Measurements from ENCODE around the gene ZNF44.
"Not testable (repeated sequence)": the region's sequence is repeated elsewhere in the genome, so short reads cannot be mapped to it uniquely, and the experiment has no call there.

Gene ZNF44

DNA sequence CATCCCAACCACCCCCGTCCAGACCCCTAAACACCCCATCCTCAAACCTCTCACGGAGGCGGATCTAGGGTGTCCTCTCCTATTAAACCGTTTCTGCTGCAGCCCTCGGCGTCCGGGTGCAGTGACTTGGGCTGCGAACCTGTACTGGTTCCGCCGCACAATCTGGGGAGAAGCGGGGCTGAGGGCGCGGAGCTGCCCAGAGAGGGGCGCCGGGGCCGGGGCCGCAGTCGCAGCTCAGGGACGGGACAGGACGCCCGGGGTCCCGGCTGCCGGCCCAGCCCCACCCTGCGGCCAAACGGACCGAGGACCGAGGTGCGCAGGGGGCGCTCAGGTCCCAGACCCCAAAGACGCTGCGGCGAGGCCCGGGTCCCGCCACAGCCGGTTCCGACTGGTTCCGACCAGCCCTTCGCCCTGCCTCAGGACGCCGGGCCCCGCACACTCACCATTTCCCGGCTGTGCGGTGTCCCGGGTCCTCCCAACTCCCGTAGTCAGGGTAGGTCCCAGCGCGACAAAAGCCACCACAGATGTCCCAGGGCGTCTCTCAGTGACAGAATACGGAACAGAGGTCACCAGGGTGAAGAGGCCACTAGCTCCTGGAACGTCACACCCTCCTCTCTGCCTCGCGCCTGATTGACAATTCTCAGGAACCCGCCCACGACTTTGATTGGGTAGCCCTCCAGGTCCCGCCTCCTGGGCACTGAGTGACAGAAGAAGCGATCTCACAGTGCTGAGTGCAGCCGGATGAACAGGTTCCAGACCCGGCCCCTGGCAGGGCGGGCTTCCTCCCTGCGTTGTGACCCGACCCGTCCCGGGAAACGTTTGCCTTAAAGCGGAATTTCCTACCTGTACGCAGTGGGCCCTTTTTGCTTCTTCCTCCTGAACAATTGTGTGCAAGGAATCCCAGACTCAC lies at the start of gene ZNF44:
Gene ZNF44 (minus strand): TSS at position 635 of the 910 bp plus-strand sequence. CDS start 189 bp downstream, at position 446.
- Mint-ChIP-seq H3K36me3 (peaks cover 10% of the 10 kb centered on the region), H3K4me1 (peaks cover 45% of the 10 kb centered on the region), H3K4me3 (peak within 1 kb of the TSS; percentile 99), H3K9me3 (no peaks in the 10 kb centered on the region), H3K27me3 (no peaks in the 10 kb centered on the region), H3K27ac (peak within 1 kb of the TSS; percentile 92)

DNA sequence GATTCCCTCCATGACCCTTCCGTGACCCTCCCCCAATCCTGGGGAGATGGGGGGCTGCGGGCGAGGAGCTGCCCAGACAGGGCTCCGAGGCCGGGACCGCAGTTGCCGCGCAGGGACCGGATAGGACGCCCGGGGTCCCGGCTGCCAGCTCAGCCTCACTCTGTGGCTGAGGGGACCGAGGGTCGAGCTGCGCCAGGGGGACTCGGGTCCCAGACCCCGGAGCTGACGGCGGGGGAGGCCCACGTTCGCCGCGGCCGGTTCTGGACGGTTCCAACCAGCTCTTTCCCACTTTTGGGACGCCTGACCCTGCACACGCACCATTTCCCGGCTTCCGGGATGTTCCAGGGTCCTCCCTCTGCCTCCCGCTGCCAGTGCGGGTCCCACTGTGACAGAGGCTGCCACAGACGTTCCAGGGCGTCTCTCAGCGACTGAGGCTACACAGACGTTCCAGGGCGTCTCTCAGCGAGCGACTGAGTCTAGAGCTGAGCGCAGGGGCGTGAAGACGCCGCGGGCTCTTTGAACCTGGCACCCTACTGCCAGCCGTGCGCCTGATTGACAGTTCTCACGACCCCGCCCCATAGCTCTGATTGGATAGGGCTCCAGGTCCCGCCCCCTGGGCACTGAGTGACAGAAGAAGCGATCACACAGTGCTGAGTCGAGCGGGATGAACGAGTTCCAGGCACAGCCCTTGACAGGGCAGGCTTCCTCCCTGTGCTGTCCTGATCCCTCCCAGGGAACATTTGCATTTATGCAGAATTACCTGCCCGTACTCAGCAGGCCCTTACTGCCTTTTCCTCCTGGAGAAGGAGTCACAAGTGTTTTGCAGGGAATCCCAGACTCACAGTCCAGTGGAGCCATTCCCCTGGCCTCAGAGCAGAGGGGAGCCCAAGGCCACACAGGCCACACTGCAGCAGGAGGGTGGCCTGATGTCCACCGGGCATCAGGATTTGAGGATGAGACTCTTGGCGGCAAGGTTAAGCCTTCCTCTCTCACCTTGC lies 38.8 kb upstream of the ZNF44 start, which contains the start of gene ZNF563:
Gene ZNF563 (minus strand): TSS at position 472 of the 998 bp plus-strand sequence. CDS start 151 bp downstream, at position 321.
- H3K27ac Mint-ChIP-seq = peak within 1 kb of the TSS; percentile 97
- H3K4me3 Mint-ChIP-seq = peak within 1 kb of the TSS; percentile 97
- H3K4me1 Mint-ChIP-seq = peaks cover 45% of the 10 kb centered on the region
- H3K36me3 Mint-ChIP-seq = peaks cover 4% of the 10 kb centered on the region
- no peaks in the 10 kb centered on the region for H3K27me3 Mint-ChIP-seq
- no peaks in the 10 kb centered on the region for H3K9me3 Mint-ChIP-seq

DNA sequence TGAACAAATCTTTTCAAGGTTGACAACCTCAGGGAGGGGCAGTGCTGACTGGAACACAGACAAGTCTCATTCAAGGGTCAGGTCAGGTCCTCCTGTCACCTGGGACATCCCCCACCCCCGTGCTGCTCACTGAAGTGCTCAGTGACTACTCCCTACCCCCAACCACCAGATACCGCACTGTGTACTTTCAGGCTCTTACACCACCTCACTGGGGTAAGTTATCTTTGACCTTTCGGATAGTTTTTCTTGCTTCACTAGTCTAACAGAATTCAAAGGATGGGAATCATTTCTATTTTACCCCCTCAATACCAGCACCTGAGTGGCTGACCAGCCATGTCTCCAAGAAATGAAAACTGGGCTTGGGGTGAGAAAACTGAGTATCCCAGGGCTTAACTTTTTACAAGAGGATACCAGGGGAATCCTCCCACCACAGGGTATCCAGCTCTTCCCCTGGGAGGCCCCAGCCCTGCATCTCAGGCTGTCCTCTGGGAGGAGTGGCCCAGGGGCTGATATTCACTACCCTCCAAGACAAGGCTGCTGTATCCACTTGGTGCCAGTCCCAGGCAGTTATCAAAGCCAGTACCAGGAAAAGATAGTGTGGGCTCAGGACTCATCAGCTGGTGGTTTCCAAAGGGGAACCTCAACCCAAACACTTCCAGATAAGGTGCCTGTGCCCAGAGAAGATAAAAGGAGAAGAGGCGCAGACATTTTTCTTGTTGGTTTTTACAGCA lies 36.7 kb upstream of the ZNF44 start:
- peaks cover 10% of the 10 kb centered on the region for H3K36me3 Mint-ChIP-seq

DNA sequence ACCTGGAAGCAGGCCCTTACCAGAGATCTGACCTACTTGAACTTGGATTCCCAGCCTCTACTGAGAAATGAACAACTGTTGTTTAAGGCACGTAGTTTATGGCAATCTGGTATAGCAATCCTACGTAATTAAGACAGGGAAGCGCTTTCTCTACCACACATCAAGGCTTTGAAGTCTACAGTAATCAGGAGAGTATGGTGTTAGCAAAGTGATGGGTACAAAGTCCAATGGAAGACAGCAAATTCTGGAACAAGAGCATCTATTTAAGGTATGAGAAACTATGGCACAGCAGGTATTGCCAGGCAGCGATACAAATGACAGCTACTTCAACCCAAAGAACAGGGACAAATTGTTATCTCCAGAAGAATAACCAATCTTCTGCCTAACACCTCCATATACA lies 35.7 kb upstream of the ZNF44 start:
- no peak overlapping the region for H3K4me3 Mint-ChIP-seq
- no peaks in the 10 kb centered on the region for H3K27me3 Mint-ChIP-seq
- no peaks in the 10 kb centered on the region for H3K9me3 Mint-ChIP-seq
- peak overlapping the region; percentile 48 for H3K27ac Mint-ChIP-seq
- H3K36me3 Mint-ChIP-seq = peaks cover 14% of the 10 kb centered on the region
- H3K4me1 Mint-ChIP-seq = peaks cover 71% of the 10 kb centered on the region

More for the DNA sequence above, 36.7 kb upstream of the ZNF44 start:
- Mint-ChIP-seq H3K4me3 (peak overlapping the region; percentile 97), H3K27ac (peak overlapping the region; percentile 95), H3K27me3 (no peaks in the 10 kb centered on the region), H3K4me1 (peaks cover 63% of the 10 kb centered on the region), H3K9me3 (no peaks in the 10 kb centered on the region)

DNA sequence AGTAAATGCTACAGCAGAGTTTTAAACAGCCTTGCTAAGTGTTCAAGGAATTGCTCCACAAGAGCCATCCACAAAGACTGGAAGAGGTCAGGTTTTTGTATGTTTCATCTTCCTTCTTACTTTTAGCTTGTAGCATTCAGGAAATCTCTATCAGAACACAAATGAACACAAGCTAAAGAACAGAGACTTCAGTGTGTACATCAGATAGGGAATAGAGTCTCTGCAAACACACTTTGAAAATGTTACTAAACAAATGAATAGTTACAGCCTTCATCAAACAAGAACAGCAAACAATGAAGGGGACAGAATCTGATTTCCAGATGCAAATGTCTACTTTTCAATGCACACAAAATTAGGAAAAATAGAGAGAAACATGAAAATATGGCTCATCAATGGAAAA lies 31.0 kb upstream of the ZNF44 start:
- peaks cover 41% of the 10 kb centered on the region for H3K4me1 Mint-ChIP-seq
- no peaks in the 10 kb centered on the region for H3K27me3 Mint-ChIP-seq
- no peak overlapping the region for H3K27ac Mint-ChIP-seq
- no peak overlapping the region for H3K4me3 Mint-ChIP-seq
- peaks cover 33% of the 10 kb centered on the region for H3K36me3 Mint-ChIP-seq
- H3K9me3 Mint-ChIP-seq = no peaks in the 10 kb centered on the region

DNA sequence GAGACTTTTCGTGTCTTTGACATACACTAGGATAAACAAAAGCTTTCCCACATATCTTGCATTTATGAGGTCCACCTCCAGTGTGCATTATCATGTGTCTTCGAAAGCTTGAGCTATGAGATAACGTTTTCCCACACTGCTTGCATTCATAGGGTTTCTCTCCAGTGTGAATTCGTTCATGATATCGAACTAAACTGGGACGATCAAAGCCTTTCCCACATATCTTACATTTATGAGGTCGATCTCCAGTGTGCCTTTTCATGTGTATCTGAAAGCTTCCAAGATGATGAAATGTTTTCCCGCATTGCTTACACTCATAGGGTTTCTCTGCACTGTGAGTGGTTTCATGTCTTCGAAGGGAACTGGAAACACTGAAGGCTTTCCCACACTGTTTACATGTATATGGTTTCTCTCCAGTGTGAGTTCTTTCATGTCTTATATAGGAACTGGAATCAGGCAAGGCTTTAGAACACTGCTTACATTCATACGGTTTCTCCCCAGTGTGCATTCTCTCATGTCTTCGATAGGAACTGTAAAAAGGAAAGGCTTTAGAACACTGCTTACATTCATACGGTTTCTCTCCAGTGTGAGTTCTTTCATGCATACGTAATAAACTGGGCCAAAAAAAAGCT lies 24.2 kb upstream of the ZNF44 start:
- peaks cover 13% of the 10 kb centered on the region for H3K9me3 Mint-ChIP-seq
- H3K36me3 Mint-ChIP-seq = peaks cover 51% of the 10 kb centered on the region
- H3K4me1 Mint-ChIP-seq = peaks cover 6% of the 10 kb centered on the region
- H3K27me3 Mint-ChIP-seq = no peaks in the 10 kb centered on the region
- H3K4me3 Mint-ChIP-seq = no peak overlapping the region
- no peak overlapping the region for H3K27ac Mint-ChIP-seq

DNA sequence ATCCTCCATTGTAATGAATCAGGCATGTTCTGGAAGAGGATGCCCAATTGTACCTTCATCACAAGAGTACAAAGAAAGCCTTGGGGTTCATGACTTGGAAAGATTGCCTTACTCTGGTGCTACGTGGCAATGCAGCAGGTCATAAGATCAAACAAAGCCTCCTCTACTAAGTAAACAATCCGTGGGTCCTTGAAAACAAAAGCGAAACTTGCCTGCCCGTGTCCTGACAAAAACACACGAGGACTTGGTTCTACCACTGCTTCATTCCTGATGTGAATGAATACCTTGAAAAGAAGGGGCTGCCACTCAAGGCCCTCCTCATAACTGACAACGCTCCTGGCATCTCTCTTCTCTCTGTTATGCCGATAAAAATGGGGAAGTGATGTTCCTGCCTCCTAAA lies 19.9 kb upstream of the ZNF44 start:
- Mint-ChIP-seq H3K36me3 (peaks cover 36% of the 10 kb centered on the region), H3K27me3 (no peaks in the 10 kb centered on the region), H3K4me3 (no peak overlapping the region), H3K9me3 (peaks cover 13% of the 10 kb centered on the region), H3K4me1 (peaks cover 10% of the 10 kb centered on the region), H3K27ac (no peak overlapping the region)

DNA sequence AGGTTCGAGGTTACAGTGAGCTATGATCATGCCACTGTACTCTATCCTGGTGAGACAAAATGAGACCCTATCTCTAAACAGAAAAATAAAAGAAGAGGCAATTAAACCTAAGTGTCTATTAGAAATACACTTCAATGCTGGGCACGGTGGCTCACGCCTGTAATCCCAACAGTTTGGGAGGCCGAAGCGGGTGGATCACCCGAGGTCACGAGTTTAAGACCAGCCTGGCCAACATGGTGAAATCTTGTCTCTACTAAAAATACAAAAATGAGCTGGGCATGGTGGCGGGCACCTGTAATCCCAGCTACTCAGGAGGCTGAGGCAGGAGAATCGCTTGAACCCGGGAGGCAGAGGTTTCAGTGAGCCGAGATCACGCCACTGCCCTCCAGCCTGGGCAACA lies 14.2 kb upstream of the ZNF44 start:
- not testable (repeated sequence) for H3K9me3 Mint-ChIP-seq, H3K27me3 Mint-ChIP-seq, H3K4me3 Mint-ChIP-seq, H3K27ac Mint-ChIP-seq, H3K4me1 Mint-ChIP-seq, H3K36me3 Mint-ChIP-seq

DNA sequence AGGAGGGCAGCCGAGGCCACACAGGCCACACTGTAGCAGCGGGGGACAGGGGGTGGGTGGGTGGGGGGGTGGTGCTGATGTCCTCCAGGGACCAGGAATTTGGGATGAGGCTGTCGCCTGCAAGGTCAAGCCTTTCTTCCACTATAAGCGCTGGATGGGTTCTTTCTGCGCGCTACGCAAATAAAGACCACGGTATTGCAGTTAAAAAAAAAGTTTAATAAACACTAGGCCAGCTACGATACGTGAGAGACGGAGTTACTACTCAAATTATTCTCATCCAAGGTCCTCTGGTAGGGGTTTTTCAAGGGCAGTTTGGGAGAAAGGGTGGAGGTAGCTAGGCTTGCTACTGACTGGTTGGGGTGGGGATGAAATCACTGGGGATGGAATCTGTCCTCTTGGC lies 508 bp upstream of the ZNF44 start:
- Mint-ChIP-seq H3K27me3 (no peaks in the 10 kb centered on the region), H3K4me1 (peaks cover 38% of the 10 kb centered on the region), H3K4me3 (peak overlapping the region; percentile 99), H3K27ac (peak overlapping the region; percentile 90), H3K36me3 (peaks cover 10% of the 10 kb centered on the region), H3K9me3 (no peaks in the 10 kb centered on the region)

DNA sequence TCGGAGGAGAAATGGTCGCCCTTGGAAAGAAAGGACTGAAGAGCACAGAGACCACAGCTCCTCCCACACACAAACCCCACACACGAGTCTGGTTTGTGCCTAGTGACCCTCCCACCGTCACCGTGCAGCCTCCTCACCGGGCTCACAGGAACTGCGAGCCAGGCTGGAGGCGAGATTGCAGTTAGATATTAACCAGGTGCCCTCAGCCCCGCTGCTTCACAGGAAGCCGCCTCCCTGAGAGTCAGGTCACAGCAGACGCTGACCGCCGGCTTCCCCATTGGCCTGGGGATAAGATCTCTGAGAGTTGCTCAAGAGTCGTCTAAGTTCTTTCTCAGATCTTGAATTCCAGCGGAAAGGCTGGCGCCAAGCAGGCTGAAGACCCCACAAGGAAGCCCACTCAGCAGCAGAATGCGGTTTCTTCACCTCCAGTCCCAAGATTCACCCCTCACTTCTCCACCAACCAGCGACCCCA lies 870 bp downstream of the ZNF44 start:
- Mint-ChIP-seq H3K9me3 (no peaks in the 10 kb centered on the region), H3K4me1 (peaks cover 52% of the 10 kb centered on the region), H3K27ac (peak overlapping the region; percentile 92), H3K4me3 (peak overlapping the region; percentile 97), H3K27me3 (no peaks in the 10 kb centered on the region), H3K36me3 (peaks cover 10% of the 10 kb centered on the region)

DNA sequence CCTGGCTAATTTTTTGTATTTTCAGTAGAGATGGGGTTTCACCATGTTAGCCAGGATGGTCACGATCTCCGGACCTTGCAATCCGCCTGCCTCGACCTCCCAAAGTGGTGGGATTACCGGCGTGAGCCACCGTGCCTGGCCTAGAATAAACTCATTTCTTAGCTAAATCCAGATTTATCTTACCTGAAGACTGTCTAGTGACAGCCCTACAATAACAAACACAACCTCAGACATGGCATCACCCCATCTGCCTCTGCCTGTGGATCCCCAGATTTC lies 5.0 kb downstream of the ZNF44 start:
- Mint-ChIP-seq H3K27ac (peak overlapping the region; percentile 84), H3K4me3 (peak overlapping the region; percentile 65), H3K9me3 (no peaks in the 10 kb centered on the region), H3K36me3 (peaks cover 10% of the 10 kb centered on the region), H3K4me1 (peaks cover 65% of the 10 kb centered on the region), H3K27me3 (no peaks in the 10 kb centered on the region)

DNA sequence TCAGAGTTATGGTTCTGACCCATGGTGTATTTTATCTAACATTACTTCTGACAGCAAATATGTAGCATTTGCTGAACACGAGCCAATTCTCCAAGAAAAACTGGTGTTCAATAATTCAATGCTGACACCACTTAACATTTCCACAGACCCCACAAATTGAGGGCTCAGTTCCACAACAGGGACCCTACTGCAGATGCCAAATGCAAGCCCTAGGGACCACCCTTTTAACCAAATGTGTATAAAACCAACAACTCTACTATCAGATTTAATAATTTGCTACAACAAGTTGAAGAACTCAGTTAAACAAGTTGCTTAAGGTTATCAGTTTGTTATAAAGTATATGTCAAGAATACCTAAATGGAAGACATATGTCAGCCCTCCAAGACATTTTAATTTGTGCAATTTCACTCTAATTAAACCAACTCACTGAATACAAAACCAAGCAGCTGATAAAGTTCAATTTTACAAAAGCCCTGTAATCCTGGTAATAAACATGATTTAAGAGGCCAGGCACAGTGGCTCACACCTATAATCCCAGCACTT lies 6.7 kb downstream of the ZNF44 start:
- H3K4me3 Mint-ChIP-seq = no peak overlapping the region
- no peaks in the 10 kb centered on the region for H3K9me3 Mint-ChIP-seq
- peaks cover 11% of the 10 kb centered on the region for H3K36me3 Mint-ChIP-seq
- H3K27ac Mint-ChIP-seq = no peak overlapping the region
- no peaks in the 10 kb centered on the region for H3K27me3 Mint-ChIP-seq
- H3K4me1 Mint-ChIP-seq = peaks cover 60% of the 10 kb centered on the region

DNA sequence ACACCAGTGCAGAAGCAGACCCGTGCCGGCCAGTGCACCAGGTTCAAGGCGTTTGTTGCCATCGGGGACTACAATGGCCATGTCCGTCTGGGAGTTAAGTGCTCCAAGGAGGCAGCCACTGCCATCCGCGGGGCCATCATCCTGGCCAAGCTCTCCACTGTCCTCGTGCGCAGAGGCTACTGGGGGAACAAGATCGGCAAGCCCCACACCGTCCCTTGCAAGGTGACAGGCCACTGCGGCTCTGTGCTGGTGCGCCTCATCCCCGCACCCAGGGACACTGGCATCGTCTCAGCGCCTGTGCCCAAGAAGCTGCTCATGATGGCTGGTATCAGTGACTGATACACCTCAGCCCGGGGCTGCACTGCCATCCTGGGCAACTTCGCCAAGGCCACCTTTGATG lies 10.1 kb downstream of the ZNF44 start:
- H3K36me3 Mint-ChIP-seq = peaks cover 6% of the 10 kb centered on the region
- peaks cover 67% of the 10 kb centered on the region for H3K4me1 Mint-ChIP-seq
- no peak overlapping the region for H3K4me3 Mint-ChIP-seq
- H3K9me3 Mint-ChIP-seq = no peaks in the 10 kb centered on the region
- no peak overlapping the region for H3K27ac Mint-ChIP-seq
- H3K27me3 Mint-ChIP-seq = no peaks in the 10 kb centered on the region

DNA sequence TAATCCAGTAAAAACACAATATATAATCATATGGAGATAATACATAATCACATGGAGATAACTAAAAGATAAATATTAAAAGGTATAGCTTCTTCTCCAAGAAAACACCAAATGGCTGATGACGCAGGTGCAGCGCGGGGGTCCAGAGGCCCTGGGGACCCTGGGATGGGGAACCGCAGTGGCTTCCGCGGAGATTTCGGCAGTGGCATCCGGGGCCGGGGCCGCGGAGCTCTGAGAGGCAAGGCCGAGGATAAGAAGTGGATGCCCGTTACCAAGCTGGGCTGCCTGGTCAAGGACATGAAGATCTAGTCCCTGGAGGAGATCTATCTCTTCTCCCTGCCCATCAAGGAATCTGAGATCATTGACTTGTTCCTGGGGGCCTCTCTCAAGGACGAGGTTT lies 10.5 kb downstream of the ZNF44 start:
- Mint-ChIP-seq H3K9me3 (no peaks in the 10 kb centered on the region), H3K4me3 (no peak overlapping the region), H3K36me3 (peaks cover 10% of the 10 kb centered on the region), H3K27me3 (no peaks in the 10 kb centered on the region), H3K27ac (no peak overlapping the region), H3K4me1 (peaks cover 67% of the 10 kb centered on the region)
